Gastrocnemius medialis (tissue), 4 donors: ENCODE data around the gene ARHGAP40.

Experiments
- CTCF ChIP-seq, 5 experiments: fragments of 450-650 bp in 3 of 5; fragments of 200-600 bp in 2 of 5; sonication (generic) in 2 of 5; IDR thresholded peaks in 4 of 5; conservative IDR thresholded peaks in 1 of 5; 1 replicate in 4 of 5; 2 replicates in 1 of 5; pipeline ENCODE4 v1.5.1; 2016 to 2019; ENCODE audit warnings: antibody characterized with exemption in 5 of 5, mild to moderate bottlenecking in 3 of 5, moderate library complexity in 3 of 5
- POLR2A ChIP-seq, 2 donors: fragments of 450-650 bp; IDR thresholded peaks; one replicate each; pipeline ENCODE4 v1.6.1; 2017; ENCODE audit warnings: antibody characterized with exemption in 2 of 2, mild to moderate bottlenecking in 2 of 2, moderate library complexity in 2 of 2

- no peak for TF ChIP-seq CTCF (IDR thresholded peaks at IDR 0.05 in 4 of 5, conservative IDR thresholded peaks at IDR 0.05 in 1 of 5)
- TF ChIP-seq POLR2A (IDR thresholded peaks at IDR 0.05): no peak
These were observed 96.9 kb downstream of the ARHGAP40 start for GRCh38 chr20:38698541-38698940.
